ENCODE measurements around the gene BEGAIN. TPM values are rescaled to one million over a fixed set of nuclear protein-coding genes. Genes with fewer than 3 reads are reported as not detected.
A peak's percentile ranks its signal among the peaks of the same experiment; 100 is the strongest.

The BEGAIN gene
- total RNA-seq, 1 donor from 2014 or later: 5.1 TPM

- H3K9me3 Mint-ChIP-seq: no peaks in the 10 kb centered on the region
- no peak for TF ChIP-seq CTCF (IDR thresholded peaks at IDR 0.05; ENCODE audit: unreplicated experiment)
- H3K36me3 Mint-ChIP-seq: no peaks in the 10 kb centered on the region
- H3K4me3 Mint-ChIP-seq: no peak overlapping the region
- peaks cover 4% of the 10 kb centered on the region for H3K4me1 Mint-ChIP-seq
- DNase-seq (ENCODE audit: low spot score in 2 of 2, unreplicated experiment in 2 of 2): no peak
- peaks cover 86% of the 10 kb centered on the region for H3K27me3 Mint-ChIP-seq (ENCODE audit: low read depth)
- no peak overlapping the region for H3K27ac Mint-ChIP-seq
Measured at GRCh38 chr14:100593751-100594624, 6.8 kb upstream of the BEGAIN start.

GRCh38 chr14:100592972-100593371 lies 5.8 kb upstream of the BEGAIN start:
- DNase-seq (ENCODE audit: low spot score in 2 of 2, unreplicated experiment in 2 of 2): no peak
- Mint-ChIP-seq H3K9me3 (no peaks in the 10 kb centered on the region), H3K4me1 (no peaks in the 10 kb centered on the region), H3K27me3 (ENCODE audit: low read depth) (peaks cover 88% of the 10 kb centered on the region), H3K27ac (no peak overlapping the region), H3K4me3 (no peak overlapping the region), H3K36me3 (no peaks in the 10 kb centered on the region)
- no peak for TF ChIP-seq CTCF (IDR thresholded peaks at IDR 0.05; ENCODE audit: unreplicated experiment)

GRCh38 chr14:100592461-100592891 lies 5.3 kb upstream of the BEGAIN start:
- peaks cover 88% of the 10 kb centered on the region for H3K27me3 Mint-ChIP-seq (ENCODE audit: low read depth)
- peak in 1 of 2 experiments; percentile 10 for DNase-seq (ENCODE audit: low spot score in 2 of 2, unreplicated experiment in 2 of 2)
- H3K4me1 Mint-ChIP-seq: no peaks in the 10 kb centered on the region
- no peak overlapping the region for H3K4me3 Mint-ChIP-seq
- no peak for TF ChIP-seq CTCF (IDR thresholded peaks at IDR 0.05; ENCODE audit: unreplicated experiment)
- no peak overlapping the region for H3K27ac Mint-ChIP-seq
- no peaks in the 10 kb centered on the region for H3K36me3 Mint-ChIP-seq
- no peaks in the 10 kb centered on the region for H3K9me3 Mint-ChIP-seq

GRCh38 chr14:100591453-100592371 lies 4.5 kb upstream of the BEGAIN start:
- TF ChIP-seq CTCF (IDR thresholded peaks at IDR 0.05; ENCODE audit: unreplicated experiment): no peak
- no peak for DNase-seq (ENCODE audit: low spot score in 2 of 2, unreplicated experiment in 2 of 2)
- Mint-ChIP-seq H3K4me1 (no peaks in the 10 kb centered on the region), H3K27ac (no peak overlapping the region), H3K27me3 (ENCODE audit: low read depth) (peaks cover 84% of the 10 kb centered on the region), H3K36me3 (no peaks in the 10 kb centered on the region), H3K4me3 (no peak overlapping the region), H3K9me3 (no peaks in the 10 kb centered on the region)

- Mint-ChIP-seq H3K27ac (no peak overlapping the region), H3K9me3 (no peaks in the 10 kb centered on the region), H3K4me3 (no peak overlapping the region), H3K27me3 (ENCODE audit: low read depth) (peaks cover 82% of the 10 kb centered on the region), H3K36me3 (no peaks in the 10 kb centered on the region), H3K4me1 (peaks cover 1% of the 10 kb centered on the region)
- no peak for TF ChIP-seq CTCF (IDR thresholded peaks at IDR 0.05; ENCODE audit: unreplicated experiment)
- peak in 1 of 2 experiments; percentile 14 for DNase-seq (ENCODE audit: low spot score in 2 of 2, unreplicated experiment in 2 of 2)
Measured at GRCh38 chr14:100590726-100591452, 3.7 kb upstream of the BEGAIN start.
